Motor neuron (in vitro differentiated cells): Measurements from ENCODE around the gene GATAD2B. TPM values are rescaled to one million over a fixed set of nuclear protein-coding genes. Genes with fewer than 3 reads are reported as not detected.

Experiments used
- ATAC-seq, 8 experiments: fragments of 200-7000 bp; cut with Tn5 transposase; replicated peaks in 6 of 8; 2 replicates each; pipeline ENCODE4 v1.8.0; 2021; ENCODE audit warnings: mild to moderate bottlenecking in 8 of 8, moderate library complexity in 8 of 8
- H3K27ac ChIP-seq, 2 donors: fragments of 250-450 bp; sonication (Bioruptor Pico); 2 replicates each; pipeline ENCODE4 v1.9.0; 2021; ENCODE audit warnings: antibody characterized with exemption in 2 of 2, mild to moderate bottlenecking in 2 of 2, moderate library complexity in 1 of 2
- H3K4me1 ChIP-seq, 2 donors: fragments of 250-450 bp; sonication (Bioruptor Pico); replicated peaks in 1 of 2; 2 replicates each; pipeline ENCODE4 v1.6.1; 2021; ENCODE audit warnings: antibody characterized with exemption in 2 of 2, mild to moderate bottlenecking in 2 of 2, moderate library complexity in 1 of 2
- H3K4me3 ChIP-seq, 5 donors: fragments of 250-450 bp; sonication (Bioruptor Pico); 2 replicates each; pipeline ENCODE4 v1.9.0; 2021; ENCODE audit warnings: antibody characterized with exemption in 5 of 5, mild to moderate bottlenecking in 5 of 5, moderate library complexity in 4 of 5
- WGBS, 10 experiments: fragments of 450-650 bp; shearing (Covaris generic); methylation state at CpG; one replicate each; pipeline ENCODE4 v1.0.0; 2022; 5-methylcytosine and 5-hydroxymethylcytosine counted together
- in situ Hi-C, 9 experiments: fragments of 400-800 bp; cut with MboI; loops; one replicate each; pipeline ENCODE4 v1.15.0; 2021; ENCODE audit warnings: low sequenced_read_pairs in 9 of 9, low pct_unique_long_range_greater_than_20kb in 2 of 9; ENCODE audit not compliant: unreplicated experiment in 9 of 9
- total RNA-seq, 8 experiments: library from RNA; unstranded; fragments of 300-600 nt; gene quantifications; 2 replicates each; pipeline versions ENCODE4 v1.2.3 to v1.2.4, GENCODE V29; 2022

Gene GATAD2B
- total RNA-seq, 8 experiments from 2014 or later, result 6.6 to 36.5 (median 23.7) TPM

- H3K4me1 ChIP-seq, result no peaks in the 10 kb centered on the region
These were observed 13.4 kb upstream of the GATAD2B start for GRCh38 chr1:153936011-153936802.

GRCh38 chr1:153934746-153935145 lies 12.0 kb upstream of the GATAD2B start:
- in situ Hi-C loops, result loop anchor here in 2 of 9 experiments (25.0 kb wide), 1 partner anchor 122 kb away; no protein-coding TSS in a partner anchor
- Histone ChIP-seq H3K4me3 (no peak overlapping the region), H3K27ac (no peak overlapping the region), H3K4me1 (no peaks in the 10 kb centered on the region)
- WGBS, 10 experiments, result 92 to 100% (median 98%) methylated on average over 1 to 9 of the region's 9 CpGs; no CpG with 5 or more reads in 4 of the 10 experiments
- ATAC-seq, result no peak

More at GRCh38 chr1:153936011-153936802, 13.4 kb upstream of the GATAD2B start:
- Histone ChIP-seq H3K27ac (no peak overlapping the region), H3K4me3 (no peak overlapping the region)
- in situ Hi-C loops, result loop anchor here in 2 of 9 experiments (25.0 kb wide), 1 partner anchor 124 kb away; no protein-coding TSS in a partner anchor
- no peak for ATAC-seq
- WGBS, 10 experiments, result 90 to 100% (median 97%) methylated on average over 1 to 11 of the region's 12 CpGs; no CpG with 5 or more reads in 4 of the 10 experiments

- no peak for ATAC-seq
- H3K27ac ChIP-seq, result no peak overlapping the region
- H3K4me3 ChIP-seq, result no peak overlapping the region
- no peaks in the 10 kb centered on the region for H3K4me1 ChIP-seq
- WGBS, 10 experiments, result 82 to 97% (median 92%) methylated on average over 2 to 9 of the region's 11 CpGs; no CpG with 5 or more reads in 6 of the 10 experiments
- in situ Hi-C loops, result loop anchor here in 2 of 9 experiments (25.0 kb wide), 1 partner anchor 122 kb away; no protein-coding TSS in a partner anchor
These were observed 11.2 kb upstream of the GATAD2B start for GRCh38 chr1:153933955-153934354.

- 100% methylated on average over 1 of the region's 14 CpGs; no CpG with 5 or more reads in 9 of the 10 experiments for WGBS, 10 experiments
- Histone ChIP-seq H3K4me1 (peaks cover 0 to 2% of the 10 kb centered on the region in 2 donors), H3K4me3 (no peak overlapping the region), H3K27ac (no peak overlapping the region)
- ATAC-seq, result peak in 2 of 8 experiments; percentile 19 to 20
- in situ Hi-C loops, result loop anchor here in 2 of 9 experiments (25.0 kb wide), 1 partner anchor 121 kb away; no protein-coding TSS in a partner anchor
These were observed 10.7 kb upstream of the GATAD2B start for GRCh38 chr1:153933430-153933829.

GRCh38 chr1:153932156-153933131 lies 9.7 kb upstream of the GATAD2B start:
- H3K4me3 ChIP-seq, result no peak overlapping the region
- in situ Hi-C loops, result loop anchor here in 2 of 9 experiments (25.0 kb wide), 1 partner anchor 120 kb away; no protein-coding TSS in a partner anchor
- H3K4me1 ChIP-seq, result peaks cover 0 to 7% of the 10 kb centered on the region in 2 donors
- WGBS, 10 experiments, result 96 to 100% (median 97%) methylated on average over 2 to 10 of the region's 18 CpGs; no CpG with 5 or more reads in 7 of the 10 experiments
- no peak overlapping the region for H3K27ac ChIP-seq
- ATAC-seq, result no peak

GRCh38 chr1:153929981-153930948 lies 7.5 kb upstream of the GATAD2B start:
- H3K4me3 ChIP-seq, result no peak overlapping the region
- in situ Hi-C loops, result loop anchor here in 2 of 9 experiments (25.0 kb wide), 1 partner anchor 118 kb away; no protein-coding TSS in a partner anchor
- peak in 2 of 8 experiments; percentile 10 to 19 for ATAC-seq

GRCh38 chr1:153929426-153929825 lies 6.7 kb upstream of the GATAD2B start:
- 89 to 100% (median 93%) methylated on average over 2 to 5 of the region's 5 CpGs; no CpG with 5 or more reads in 4 of the 10 experiments for WGBS, 10 experiments
- ATAC-seq, result no peak
- Histone ChIP-seq H3K27ac (no peak overlapping the region), H3K4me3 (no peak overlapping the region), H3K4me1 (peaks cover 0 to 7% of the 10 kb centered on the region in 2 donors)
- in situ Hi-C loops, result loop anchor here in 2 of 9 experiments (25.0 kb wide), 1 partner anchor 117 kb away; no protein-coding TSS in a partner anchor

More at GRCh38 chr1:153929981-153930948, 7.5 kb upstream of the GATAD2B start:
- Histone ChIP-seq H3K27ac (no peak overlapping the region), H3K4me1 (peaks cover 0 to 7% of the 10 kb centered on the region in 2 donors)
- WGBS, 10 experiments, result 40 to 92% (median 87%) methylated on average over 1 to 11 of the region's 14 CpGs; no CpG with 5 or more reads in 3 of the 10 experiments

GRCh38 chr1:153928791-153929341 lies 6.1 kb upstream of the GATAD2B start:
- H3K4me1 ChIP-seq, result peaks cover 4 to 9% of the 10 kb centered on the region in 2 donors
- no peak overlapping the region for H3K4me3 ChIP-seq
- H3K27ac ChIP-seq, result no peak overlapping the region
- 0 to 100% (median 80%) methylated on average over 1 to 4 of the region's 4 CpGs; no CpG with 5 or more reads in 1 of the 10 experiments for WGBS, 10 experiments
- in situ Hi-C loops, result loop anchor here in 2 of 9 experiments (25.0 kb wide), 1 partner anchor 117 kb away; no protein-coding TSS in a partner anchor
- ATAC-seq, result no peak

GRCh38 chr1:153928245-153928644 lies 5.5 kb upstream of the GATAD2B start:
- no peak overlapping the region for H3K27ac ChIP-seq
- ATAC-seq, result no peak
- whole genome bisulfite sequencing, 10 experiments, result 60 to 100% (median 100%) methylated on average over 1 of the region's 1 CpG; no CpG with 5 or more reads in 3 of the 10 experiments
- no peak overlapping the region for H3K4me3 ChIP-seq
- peaks cover 5 to 11% of the 10 kb centered on the region in 2 donors for H3K4me1 ChIP-seq
- in situ Hi-C loops, result loop anchor here in 2 of 9 experiments (25.0 kb wide), 1 partner anchor 116 kb away; no protein-coding TSS in a partner anchor

GRCh38 chr1:153926405-153926804 lies 3.6 kb upstream of the GATAD2B start:
- H3K27ac ChIP-seq, result no peak overlapping the region
- peaks cover 5 to 11% of the 10 kb centered on the region in 2 donors for H3K4me1 ChIP-seq
- ATAC-seq, result no peak
- 40 to 100% (median 80%) methylated on average over 1 to 4 of the region's 4 CpGs; no CpG with 5 or more reads in 1 of the 10 experiments for WGBS, 10 experiments
- in situ Hi-C loops, result loop anchor here in 2 of 9 experiments (25.0 kb wide), 1 partner anchor 114 kb away; no protein-coding TSS in a partner anchor
- H3K4me3 ChIP-seq, result no peak overlapping the region
